Fibroblast of villous mesenchyme (primary cell): Measurements from ENCODE around the gene MYL6B. TPM values are rescaled to one million over a fixed set of nuclear protein-coding genes. Genes with fewer than 3 reads are reported as not detected.

Experiments
- DNase-seq: peaks from one replicate; pipeline ENCODE4 v3.0.0-alpha.2; 2010; ENCODE audit warnings: low read depth
- H3K4me3 ChIP-seq: 2 replicates; pipeline ENCODE4 v1.5.1; 2011; ENCODE audit warnings: low read depth, mild to moderate bottlenecking, low read length
- CTCF ChIP-seq: IDR thresholded peaks from 2 replicates; pipeline ENCODE4 v1.5.1; 2012; ENCODE audit warnings: low read depth, mild to moderate bottlenecking, low read length; ENCODE audit not compliant: insufficient read depth
- total RNA-seq: library from RNA; depleted of rRNA; stranded (reverse); fragments of >200 nt; gene quantifications from 2 replicates; pipeline ENCODE4 v1.2.3, GENCODE V29; 2012

The MYL6B gene
- total RNA-seq, 1 donor: 68.2 TPM

GRCh38 chr12:56198836-56199235 lies 46.4 kb downstream of the MYL6B start:
- no peak for DNase-seq
- H3K4me3 ChIP-seq: no peak overlapping the region
- TF ChIP-seq CTCF: no peak

GRCh38 chr12:56202366-56202765 lies 50.0 kb downstream of the MYL6B start:
- peak; percentile 31 for DNase-seq
- TF ChIP-seq CTCF: no peak
- H3K4me3 ChIP-seq: no peak overlapping the region

GRCh38 chr12:56202838-56203237 lies 50.5 kb downstream of the MYL6B start:
- no peak overlapping the region for H3K4me3 ChIP-seq
- DNase-seq: no peak
- TF ChIP-seq CTCF: no peak

- no peak for DNase-seq
- no peak for TF ChIP-seq CTCF
Observed at GRCh38 chr12:56204275-56204674, 51.9 kb downstream of the MYL6B start.

GRCh38 chr12:56205445-56205844 lies 53.1 kb downstream of the MYL6B start:
- DNase-seq: no peak
- no peak for TF ChIP-seq CTCF
- no peak overlapping the region for H3K4me3 ChIP-seq

More at GRCh38 chr12:56204275-56204674, 51.9 kb downstream of the MYL6B start:
- H3K4me3 ChIP-seq: no peak overlapping the region

GRCh38 chr12:56206452-56207166 lies 54.2 kb downstream of the MYL6B start:
- peak; percentile 59 for DNase-seq
- TF ChIP-seq CTCF: peak; percentile 73

More at GRCh38 chr12:56206452-56207166, 54.2 kb downstream of the MYL6B start:
- H3K4me3 ChIP-seq: no peak overlapping the region

Other genes with a start within 250 kb of the MYL6B start
- 32.2 and 32.8 TPM in 2 replicates for gene PYM1, start 224.7 kb upstream of the MYL6B start, total RNA-seq
- gene DGKA, start 221.4 kb upstream of the MYL6B start, total RNA-seq: 34.8 and 45.8 TPM in 2 replicates
- gene PMEL, start 186.5 kb upstream of the MYL6B start, total RNA-seq: 1.3 TPM in 2 replicates
- gene CDK2, start 185.8 kb upstream of the MYL6B start, total RNA-seq: 32.2 and 51.4 TPM in 2 replicates
- 70.9 and 111 TPM in 2 replicates for gene RAB5B, start 178.5 kb upstream of the MYL6B start, total RNA-seq
- 13.5 and 17.3 TPM in 2 replicates for gene SUOX, start 155.3 kb upstream of the MYL6B start, total RNA-seq
- 1.3 and 3.5 TPM in 2 replicates for gene IKZF4, start 131.5 kb upstream of the MYL6B start, total RNA-seq
- 197 and 313 TPM in 2 replicates for gene RPS26, start 110.7 kb upstream of the MYL6B start, total RNA-seq
- gene ERBB3, start 72.4 kb upstream of the MYL6B start, total RNA-seq: 0.32 and 1.7 TPM in 2 replicates
- gene PA2G4, start 48.0 kb upstream of the MYL6B start, total RNA-seq: 119 and 158 TPM in 2 replicates
- 1,700 and 3,242 TPM in 2 replicates for gene RPL41, start 36.0 kb upstream of the MYL6B start, total RNA-seq
- 3.9 and 4.3 TPM in 2 replicates for gene ZC3H10, start 34.3 kb upstream of the MYL6B start, total RNA-seq
- 300 and 327 TPM in 2 replicates for gene ESYT1, start 24.3 kb upstream of the MYL6B start, total RNA-seq
- 2,015 and 2,412 TPM in 2 replicates for gene MYL6, start 5.8 kb downstream of the MYL6B start, total RNA-seq
- 44.8 and 67.8 TPM in 2 replicates for gene SMARCC2, start 36.9 kb downstream of the MYL6B start, total RNA-seq
- 112 and 131 TPM in 2 replicates for gene RNF41, start 69.3 kb downstream of the MYL6B start, total RNA-seq
- 23.3 and 28.0 TPM in 2 replicates for gene NABP2, start 71.8 kb downstream of the MYL6B start, total RNA-seq
- gene SLC39A5, start 77.5 kb downstream of the MYL6B start, total RNA-seq: not detected in 2 replicates
- gene ANKRD52, start 105.8 kb downstream of the MYL6B start, total RNA-seq: 22.2 and 25.9 TPM in 2 replicates
- 9.0 and 12.5 TPM in 2 replicates for gene COQ10A, start 114.4 kb downstream of the MYL6B start, total RNA-seq
- gene CS, start 147.7 kb downstream of the MYL6B start, total RNA-seq: 150 and 153 TPM in 2 replicates
- 94.7 and 113 TPM in 2 replicates for gene CNPY2, start 163.4 kb downstream of the MYL6B start, total RNA-seq
- 13.0 and 14.8 TPM in 2 replicates for gene PAN2, start 181.4 kb downstream of the MYL6B start, total RNA-seq
- gene IL23A, start 186.3 kb downstream of the MYL6B start, total RNA-seq: 0.32 TPM in 1 of 2 replicates, not detected in the other
- gene STAT2, start 207.5 kb downstream of the MYL6B start, total RNA-seq: 232 and 296 TPM in 2 replicates
- not detected in 2 replicates for gene APOF, start 210.3 kb downstream of the MYL6B start, total RNA-seq